Activated CD8-positive, alpha-beta memory T cell treated with anti-CD3 and anti-CD28 coated beads, Interleukin-2, amount 50 U/mL, for 1 hour (primary cell): Measurements from ENCODE around the gene TENM4.
"Not testable (repeated sequence)": the region's sequence is repeated elsewhere in the genome, so short reads cannot be mapped to it uniquely, and the experiment has no call there.

ENCODE experiments used
- DNase-seq: peaks from one replicate; pipeline ENCODE4 v3.0.0-alpha.2; 2020; ENCODE audit errors: extremely low read depth

The TENM4 gene

GRCh38 chr11:78845496-78845895, 595.3 kb downstream of the TENM4 start:
- DNase-seq, result no peak

- DNase-seq, result no peak
Measured at GRCh38 chr11:78841456-78842060, 599.3 kb downstream of the TENM4 start.

- DNase-seq, result no peak
Measured at GRCh38 chr11:78840623-78841022, 600.2 kb downstream of the TENM4 start.

GRCh38 chr11:78840200-78840599, 600.6 kb downstream of the TENM4 start:
- no peak for DNase-seq

DNA sequence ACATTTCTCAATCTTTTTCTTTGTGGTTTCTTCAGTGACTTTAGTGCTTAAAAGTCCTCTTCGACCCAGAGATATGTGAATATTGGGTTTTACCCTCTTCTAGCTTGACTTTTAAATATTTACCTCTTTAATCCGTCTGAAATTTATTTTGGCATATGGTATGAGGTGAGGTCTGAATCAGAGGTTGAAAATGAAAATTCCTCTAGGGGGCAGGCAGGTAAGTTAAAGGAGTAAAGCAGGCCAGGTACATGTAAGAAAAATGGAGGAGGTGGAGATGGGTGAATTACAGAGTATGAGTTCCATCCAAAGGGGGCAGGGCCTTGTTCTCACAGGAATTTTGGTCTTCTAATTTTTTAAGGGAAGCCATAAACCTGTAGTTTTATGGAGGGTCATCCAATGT, 602.4 kb downstream of the TENM4 start:
- no peak for DNase-seq

GRCh38 chr11:78835646-78836045, 605.2 kb downstream of the TENM4 start:
- DNase-seq, result no peak

GRCh38 chr11:78834886-78835285, 605.9 kb downstream of the TENM4 start:
- DNase-seq, result no peak

GRCh38 chr11:78833237-78833636, 607.6 kb downstream of the TENM4 start:
- no peak for DNase-seq

- DNase-seq, result no peak
Measured at GRCh38 chr11:78832226-78832947, 608.4 kb downstream of the TENM4 start.

GRCh38 chr11:78831571-78831970, 609.3 kb downstream of the TENM4 start:
- DNase-seq, result no peak

DNA sequence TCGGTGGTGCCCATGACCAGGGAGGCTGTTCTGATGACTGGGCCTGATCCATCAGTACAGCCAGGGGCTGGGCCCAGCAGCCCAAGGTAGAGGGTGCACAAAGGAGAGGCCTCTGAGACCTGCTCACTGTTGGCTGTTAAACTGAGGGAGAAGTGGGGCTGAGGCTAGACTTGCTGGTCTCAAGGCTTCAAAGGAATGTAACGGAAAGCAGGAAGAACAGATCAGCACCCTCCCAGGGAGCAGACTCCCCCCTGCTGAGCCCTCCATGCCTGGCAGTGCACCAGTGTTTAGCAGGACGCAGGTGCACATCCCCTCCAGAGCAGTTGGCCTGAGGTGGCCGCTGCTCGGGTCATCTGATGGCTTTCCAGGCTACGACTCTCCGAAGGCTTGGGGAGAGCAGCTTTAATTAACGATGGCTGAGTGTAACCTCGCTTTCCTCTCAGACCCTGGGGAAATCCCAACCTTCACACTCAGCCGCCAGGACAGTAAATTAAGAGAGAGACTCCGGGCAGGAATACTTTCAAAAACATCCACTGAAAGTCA, 610.5 kb downstream of the TENM4 start:
- no peak for DNase-seq

DNA sequence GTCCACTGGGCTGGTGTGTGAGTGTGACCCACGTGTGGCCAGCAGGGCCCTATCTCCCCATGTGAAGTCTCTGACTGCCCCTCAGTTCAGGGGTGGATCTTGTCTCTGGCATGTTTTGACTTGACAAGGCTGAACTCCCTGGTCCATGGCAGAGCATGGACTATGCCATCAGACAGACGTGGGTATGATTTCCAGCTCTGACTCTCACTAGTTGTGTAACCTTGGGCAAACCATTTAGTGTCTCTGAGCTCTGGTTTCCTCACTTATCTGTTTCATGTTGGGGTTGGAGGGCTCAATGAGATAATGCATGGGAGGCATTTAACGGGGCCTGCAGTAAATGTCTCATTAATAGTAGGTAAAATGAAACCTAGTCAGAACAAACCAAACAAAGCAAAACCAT, 611.7 kb downstream of the TENM4 start:
- no peak for DNase-seq

DNA sequence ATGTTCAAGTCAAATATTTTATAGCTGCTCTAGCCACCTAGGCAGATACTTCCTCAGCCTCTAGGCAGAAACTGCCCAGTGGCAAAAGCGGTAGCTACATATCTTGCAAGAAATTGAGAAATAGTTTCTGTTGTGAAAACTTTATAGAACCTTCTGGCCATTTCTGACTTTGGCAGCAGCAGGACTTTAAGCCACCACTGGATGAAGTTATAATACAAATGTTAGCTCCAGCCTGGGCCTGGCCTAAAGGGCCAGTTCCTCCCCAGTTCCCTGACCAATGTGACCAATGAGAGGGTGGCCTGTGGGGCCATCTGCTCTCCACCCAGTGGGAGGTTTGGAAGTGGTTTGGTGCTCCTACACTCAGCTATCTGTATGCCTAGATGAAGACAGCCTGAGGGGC, 612.2 kb downstream of the TENM4 start:
- DNase-seq, result no peak

DNA sequence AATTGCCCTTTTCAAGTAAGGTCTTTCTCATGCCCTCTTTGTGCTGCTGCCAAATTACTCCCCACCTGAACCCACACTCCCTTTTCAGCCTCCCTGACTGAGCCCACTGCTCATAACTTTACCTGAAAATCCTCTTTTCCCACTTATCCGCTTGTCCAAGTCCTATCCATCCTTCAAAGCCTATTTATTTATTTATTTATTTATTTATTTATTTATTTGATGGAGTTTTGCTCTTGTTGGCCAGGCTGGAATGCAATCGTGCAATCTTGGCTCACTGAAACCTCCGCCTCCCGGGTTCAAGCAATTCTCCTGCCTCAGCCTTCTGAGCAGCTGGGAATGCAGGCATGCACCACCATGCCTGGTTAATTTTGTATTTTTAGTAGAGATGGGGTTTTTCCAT, 613.5 kb downstream of the TENM4 start:
- DNase-seq, result not testable (repeated sequence)

GRCh38 chr11:78825591-78826020, 615.2 kb downstream of the TENM4 start:
- no peak for DNase-seq

GRCh38 chr11:78823588-78823987, 617.2 kb downstream of the TENM4 start:
- DNase-seq, result no peak

GRCh38 chr11:78822931-78823423, 617.9 kb downstream of the TENM4 start:
- no peak for DNase-seq

GRCh38 chr11:78821371-78822306, 619.2 kb downstream of the TENM4 start:
- DNase-seq, result no peak

DNA sequence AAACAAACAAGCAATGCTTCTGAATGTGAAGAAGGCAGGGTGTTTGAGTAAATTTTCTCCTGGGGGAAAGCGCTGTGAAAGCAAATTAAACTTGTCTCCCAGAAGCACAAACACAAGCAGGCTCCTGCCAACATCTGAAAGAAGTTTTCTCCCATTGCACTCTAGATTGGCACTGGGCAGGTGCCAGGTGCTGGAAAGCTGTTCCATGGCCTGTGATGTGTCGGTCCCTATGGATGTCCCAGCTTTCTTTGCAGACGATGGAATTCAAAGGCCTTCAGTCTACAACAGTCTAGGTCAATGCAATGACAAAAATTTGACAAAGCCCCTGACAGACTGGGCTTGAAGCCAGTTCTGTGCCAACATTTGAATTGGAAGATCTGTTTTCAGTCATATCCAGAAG, 620.1 kb downstream of the TENM4 start:
- DNase-seq, result no peak

DNA sequence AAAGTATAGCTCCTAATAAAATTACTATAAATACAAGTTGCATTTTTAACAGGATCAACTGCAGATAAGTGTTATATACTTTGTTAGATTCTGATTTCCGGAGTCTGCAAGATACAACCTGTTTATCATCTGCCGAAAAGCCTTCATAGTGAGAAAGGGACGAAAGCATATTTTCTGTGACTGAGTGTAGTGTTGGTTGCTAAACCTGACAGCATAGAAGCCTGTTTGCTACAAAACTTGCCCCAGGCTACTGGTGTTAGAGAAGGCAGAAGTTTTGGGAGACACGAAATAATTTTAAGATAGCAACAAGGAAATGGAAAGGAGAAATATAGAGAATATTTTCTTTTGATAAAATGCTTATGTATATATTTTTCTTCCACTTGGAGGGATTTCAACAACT, 622.6 kb downstream of the TENM4 start:
- no peak for DNase-seq

DNA sequence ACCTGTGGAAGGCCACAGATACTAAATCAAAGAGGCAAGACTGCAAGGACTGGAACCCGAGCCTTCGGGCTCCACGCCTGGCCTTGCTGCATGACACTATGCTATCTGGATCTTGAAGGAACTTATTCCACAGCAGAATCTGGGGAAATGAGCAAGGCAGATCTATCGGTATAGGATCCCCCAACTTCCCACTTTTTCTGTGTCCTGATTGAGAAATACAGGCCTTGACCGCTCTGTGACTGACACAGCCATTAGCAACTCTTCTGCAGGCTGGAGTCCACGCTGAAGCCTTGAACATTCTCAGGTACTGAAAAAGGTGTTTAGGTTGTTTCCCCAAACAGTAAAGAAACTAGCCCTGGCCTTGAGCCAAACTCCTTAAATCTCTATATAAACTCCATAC, 625.0 kb downstream of the TENM4 start:
- DNase-seq, result no peak
